Esophagus squamous epithelium (tissue), 4 donors: ENCODE results near the gene NDRG2.

Source experiments
- CTCF ChIP-seq, 6 experiments: fragments of 450-650 bp in 4 of 6; fragments of 200-600 bp in 2 of 6; sonication (generic) in 2 of 6; IDR thresholded peaks; one replicate each; pipeline ENCODE4 v1.5.1; 2016 to 2019; ENCODE audit warnings: antibody characterized with exemption in 6 of 6, mild to moderate bottlenecking in 4 of 6, moderate library complexity in 4 of 6
- POLR2A ChIP-seq, 4 donors: fragments of 450-650 bp; IDR thresholded peaks; one replicate each; pipeline ENCODE4 v1.6.1; 2017; ENCODE audit warnings: antibody characterized with exemption in 4 of 4, mild to moderate bottlenecking in 4 of 4, moderate library complexity in 3 of 4

- TF ChIP-seq CTCF (IDR thresholded peaks at IDR 0.05): no peak
- no peak for TF ChIP-seq POLR2A (IDR thresholded peaks at IDR 0.05)
Measured at GRCh38 chr14:21029917-21030316, 5.1 kb upstream of the NDRG2 start, which contains the start of gene TPPP2.
